GM21825 (cell line): ENCODE measurements around the gene CAMK1.
"Not testable (repeated sequence)": the region's sequence is repeated elsewhere in the genome, so short reads cannot be mapped to it uniquely, and the experiment has no call there.

Experiments used
- ATAC-seq: cut with Tn5 transposase; IDR thresholded peaks from one replicate; pipeline ENCODE4 v1.9.1; 2021; ENCODE audit warnings: mild to moderate bottlenecking, moderate library complexity; ENCODE audit not compliant: unreplicated experiment

The CAMK1 gene

DNA sequence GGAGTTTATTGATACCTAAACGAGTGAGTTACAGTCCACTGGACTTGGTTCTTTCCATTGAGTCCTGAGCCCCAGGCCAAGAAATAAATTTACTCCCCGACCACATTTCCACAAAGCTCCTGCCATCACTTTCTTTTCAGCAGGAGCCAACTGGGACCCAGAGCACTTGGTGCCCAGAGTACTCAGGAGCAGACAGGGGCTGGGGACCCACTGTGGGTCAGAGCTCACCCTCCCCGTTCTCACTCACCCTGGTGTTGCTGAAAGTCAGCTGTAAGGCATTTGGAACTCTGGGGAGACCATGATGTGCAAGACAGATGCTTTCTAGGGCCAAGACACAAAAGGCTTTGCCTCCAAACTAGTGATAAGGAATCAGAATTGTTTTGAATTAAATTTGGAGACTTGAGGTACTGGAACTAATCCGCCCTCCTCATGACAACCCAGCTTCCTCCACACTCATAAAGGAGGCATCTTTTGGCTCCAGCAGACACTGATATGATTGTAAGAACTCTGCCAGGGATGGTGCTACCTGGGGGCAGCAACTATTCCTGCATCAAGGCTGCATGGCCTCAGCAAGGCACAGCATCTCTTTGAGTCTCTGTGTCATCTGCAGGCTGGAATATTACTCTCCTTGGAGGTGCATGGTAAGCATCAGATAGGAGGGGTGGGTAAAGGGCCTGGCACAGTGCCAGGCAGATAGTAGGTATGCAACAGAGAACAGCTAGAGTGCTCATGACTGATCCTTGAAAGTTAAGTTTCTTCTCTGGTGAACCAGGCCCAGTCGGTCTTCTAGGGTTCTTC, 7.3 kb upstream of the CAMK1 start:
- ATAC-seq, result no peak

DNA sequence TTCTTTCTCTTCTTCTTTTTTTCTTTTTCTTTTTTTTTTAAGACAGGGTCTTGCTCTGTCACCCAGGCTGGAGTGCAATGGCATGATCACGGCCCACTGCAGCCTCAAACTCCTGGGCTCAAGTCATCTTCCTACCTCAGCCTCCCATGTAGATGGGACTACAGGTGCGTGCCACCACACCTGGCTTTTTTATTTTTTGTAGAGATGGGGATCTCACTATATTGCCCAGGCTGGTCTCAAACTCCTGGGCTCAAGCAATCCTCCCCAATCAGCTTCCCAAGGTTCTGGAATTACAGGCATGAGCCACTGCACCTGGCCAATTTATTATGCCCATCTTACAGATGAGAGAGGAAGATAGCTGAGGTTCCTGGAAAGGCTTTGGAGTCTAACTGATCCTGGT, 1.3 kb upstream of the CAMK1 start:
- ATAC-seq, result not testable (repeated sequence)

DNA sequence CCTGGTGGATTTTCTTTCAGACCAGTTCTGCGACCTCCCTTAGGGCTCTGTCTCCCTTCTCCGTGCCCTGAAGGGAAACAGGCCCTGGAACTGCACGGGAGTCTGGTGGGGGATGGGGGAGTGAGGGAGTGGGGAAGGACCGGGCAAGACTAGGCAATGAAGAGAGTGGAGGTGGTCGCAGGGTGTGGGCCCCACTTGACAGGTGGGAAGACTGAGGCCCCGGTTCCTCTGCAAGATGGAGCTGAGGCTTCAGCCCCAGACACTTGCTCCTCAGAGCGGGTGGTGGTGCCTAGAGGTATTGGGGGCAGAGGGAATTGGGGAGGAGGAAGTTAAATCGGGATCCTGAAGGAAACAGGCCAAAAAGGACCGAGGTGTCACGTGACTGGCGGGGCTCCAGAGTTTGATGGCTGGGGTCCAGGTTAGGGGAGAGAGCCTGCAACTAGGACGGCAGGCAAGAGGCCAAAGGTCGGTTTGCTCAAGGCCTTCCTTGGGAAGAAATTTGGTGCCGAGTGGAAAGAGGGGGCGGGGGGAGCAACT, 597 bp upstream of the CAMK1 start:
- ATAC-seq, result no peak

DNA sequence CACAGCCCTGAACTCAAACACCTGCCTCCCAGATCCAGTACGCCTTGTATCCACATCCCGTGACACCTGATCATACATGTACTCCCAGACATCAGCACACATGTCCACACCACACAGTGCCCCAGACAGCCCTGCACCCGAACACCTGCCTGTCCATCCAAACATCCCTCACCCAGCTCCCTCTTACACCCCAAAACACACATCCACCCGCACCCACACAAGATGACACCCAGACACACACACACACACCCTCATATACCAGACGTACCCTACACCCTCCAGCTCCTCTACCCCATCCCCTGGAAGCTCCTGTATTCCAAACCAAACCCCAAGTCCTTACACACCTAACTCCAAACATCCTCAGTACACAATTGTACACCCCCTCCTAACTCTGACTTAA, 735 bp downstream of the CAMK1 start:
- ATAC-seq, result no peak

DNA sequence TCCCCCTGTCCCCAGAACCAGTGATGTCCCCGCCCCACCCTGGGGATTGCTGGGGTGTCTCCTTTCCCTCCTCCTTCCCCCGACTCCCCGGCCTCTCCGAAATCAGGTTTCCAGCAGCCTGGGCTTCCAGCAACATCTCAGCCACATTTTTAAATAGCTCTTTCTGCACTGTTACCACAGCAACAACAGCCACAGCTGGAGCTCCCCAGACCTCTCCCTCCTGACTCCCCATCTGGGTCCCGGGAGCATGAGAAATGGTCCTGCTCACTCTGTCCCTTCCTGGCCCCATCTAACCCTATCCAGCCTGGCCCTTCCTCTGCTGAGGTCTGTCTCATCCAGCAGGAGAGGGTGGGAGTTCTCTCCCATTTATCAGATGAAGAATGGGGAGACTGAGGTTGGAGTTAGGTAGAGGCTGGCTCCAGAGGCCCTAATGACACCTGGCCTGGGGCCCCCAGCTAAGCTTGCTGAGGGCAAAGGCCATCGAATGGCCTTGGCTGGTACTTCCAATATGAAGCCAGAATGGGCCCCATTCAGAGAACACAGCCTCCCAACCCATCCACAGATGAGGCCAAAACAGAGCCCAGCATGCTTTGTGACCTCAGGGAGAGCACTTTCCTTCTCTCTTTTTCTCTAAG, 1.5 kb downstream of the CAMK1 start:
- ATAC-seq, result no peak

DNA sequence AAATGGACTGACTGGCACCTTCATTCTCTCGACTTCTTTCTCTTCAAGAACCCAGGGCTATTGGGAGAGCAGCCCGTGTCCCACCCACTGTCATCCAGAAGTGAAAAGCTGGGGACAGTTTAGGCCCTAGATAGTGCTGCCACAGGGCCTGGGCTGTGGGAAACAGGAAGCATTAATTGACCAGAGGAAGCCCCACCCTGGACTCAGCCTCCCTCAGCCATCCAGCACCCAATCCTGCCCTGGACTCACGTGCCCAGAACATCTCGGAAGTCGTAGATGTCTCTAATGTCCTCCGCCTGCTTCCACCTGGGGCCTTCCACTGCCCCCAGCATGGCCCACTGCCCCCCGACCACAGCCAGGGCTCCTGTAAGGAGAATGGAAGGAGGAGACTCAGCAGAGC, 2.3 kb downstream of the CAMK1 start:
- ATAC-seq, result no peak

DNA sequence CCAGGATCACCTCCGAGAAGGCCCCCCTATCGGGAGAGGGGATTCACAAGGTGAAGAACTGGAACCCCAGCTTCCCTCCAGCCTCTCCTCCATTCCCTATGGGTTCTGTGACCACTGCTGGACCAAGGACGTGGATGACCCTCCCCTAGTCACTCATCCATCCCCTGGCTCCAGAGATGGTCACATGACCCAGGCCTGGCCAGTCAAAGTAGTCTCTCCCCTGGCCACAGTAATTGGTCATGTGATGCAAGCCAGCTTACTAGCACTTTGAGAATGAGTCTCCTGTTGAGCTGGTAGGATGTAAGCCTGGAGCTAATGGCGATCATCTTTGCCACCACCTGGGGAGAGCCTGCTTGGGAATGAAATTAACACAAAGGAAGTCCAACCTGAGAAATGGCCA, 3.9 kb downstream of the CAMK1 start:
- no peak for ATAC-seq

DNA sequence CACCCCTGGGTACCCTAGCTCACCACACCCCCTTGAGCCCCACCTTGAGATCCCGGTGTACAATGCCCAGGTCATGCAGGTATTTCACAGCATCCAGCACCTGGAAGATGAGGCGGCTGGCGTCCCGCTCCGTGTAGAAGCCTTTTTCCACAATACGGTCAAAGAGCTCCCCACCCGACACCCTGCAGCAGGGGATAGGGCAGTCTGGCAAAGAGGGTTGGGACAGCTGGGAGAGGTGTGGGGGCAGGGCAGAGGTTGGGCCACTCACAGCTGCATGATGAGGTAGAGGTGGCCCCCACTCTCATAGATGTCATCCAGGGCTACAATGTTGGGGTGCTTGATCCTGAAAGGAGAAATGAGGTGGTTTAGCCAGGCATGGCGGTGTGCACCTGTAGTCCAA, 6.9 kb downstream of the CAMK1 start:
- ATAC-seq, result no peak

DNA sequence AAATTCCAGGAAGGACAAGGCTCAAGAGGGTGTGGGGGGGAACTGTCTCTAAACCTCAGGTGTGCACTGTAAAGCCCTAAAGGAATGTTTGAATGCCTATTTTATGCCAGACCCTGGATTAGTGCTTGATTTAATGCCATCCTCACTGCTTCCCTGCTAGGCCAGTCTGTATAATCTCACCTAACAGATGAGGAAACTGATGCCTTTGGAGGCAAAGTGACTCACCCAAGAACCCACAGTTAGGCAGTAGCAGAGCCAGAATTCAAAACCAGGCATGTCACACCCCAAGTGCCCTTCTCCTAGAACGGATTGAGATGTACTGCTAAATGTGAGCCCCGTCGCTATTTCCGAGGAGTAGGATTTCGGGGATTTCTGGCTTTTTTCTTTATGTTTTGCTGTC, 7.8 kb downstream of the CAMK1 start:
- no peak for ATAC-seq

DNA sequence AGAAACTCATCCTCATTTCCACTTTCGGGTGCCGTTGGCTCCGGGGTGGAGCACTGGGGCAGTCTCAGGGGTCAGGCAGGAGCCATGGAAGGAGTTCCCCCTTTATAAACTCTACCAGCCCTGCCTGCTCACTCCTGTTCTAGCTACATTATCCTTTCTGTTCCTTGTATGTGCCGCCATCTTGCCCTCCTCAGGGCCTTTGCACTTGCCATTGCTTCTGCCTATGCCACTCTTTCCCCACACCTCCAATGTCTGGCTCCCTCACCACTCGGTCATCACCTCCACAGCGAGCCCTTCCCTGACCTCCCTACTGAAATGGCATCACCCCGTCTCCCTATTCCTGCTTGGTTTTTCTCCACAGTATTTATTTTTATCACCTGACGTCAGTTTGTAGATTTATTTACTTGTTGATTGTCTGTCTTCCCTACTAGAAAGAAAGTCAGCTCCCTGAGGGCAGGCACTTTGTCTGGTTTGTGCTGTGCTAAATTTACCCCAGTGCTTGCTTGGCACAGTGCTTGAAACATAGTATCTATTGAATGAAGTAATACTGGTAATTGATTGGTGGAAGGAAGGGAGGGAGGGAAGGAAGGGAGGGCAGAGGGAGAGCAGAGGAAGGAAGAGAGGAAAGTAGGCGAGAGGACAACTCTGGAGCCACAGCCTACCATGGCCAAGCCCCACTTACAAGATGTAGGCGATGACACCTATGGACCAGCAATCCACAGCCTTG, 8.8 kb downstream of the CAMK1 start:
- ATAC-seq, result no peak

DNA sequence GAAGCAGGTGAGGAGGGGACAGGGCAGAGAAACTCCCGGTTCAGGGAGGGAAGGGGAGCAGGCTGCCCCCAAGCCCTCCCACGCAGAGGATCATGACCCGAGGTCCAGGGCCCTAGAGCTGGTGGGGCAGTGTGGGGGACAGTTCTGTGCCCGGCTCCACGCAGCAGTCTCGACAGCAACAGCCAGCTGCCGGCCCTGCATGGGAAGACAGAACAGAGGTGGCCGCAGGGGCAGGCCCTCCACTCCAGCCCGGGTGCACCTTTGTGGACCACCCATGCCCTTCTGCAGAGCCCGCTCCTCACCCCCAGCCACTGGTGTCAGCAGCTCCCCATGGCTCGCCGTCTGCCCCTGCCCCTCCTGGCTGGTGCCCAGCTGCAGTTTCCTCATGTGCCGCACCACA, 12.3 kb downstream of the CAMK1 start:
- ATAC-seq, result no peak

DNA sequence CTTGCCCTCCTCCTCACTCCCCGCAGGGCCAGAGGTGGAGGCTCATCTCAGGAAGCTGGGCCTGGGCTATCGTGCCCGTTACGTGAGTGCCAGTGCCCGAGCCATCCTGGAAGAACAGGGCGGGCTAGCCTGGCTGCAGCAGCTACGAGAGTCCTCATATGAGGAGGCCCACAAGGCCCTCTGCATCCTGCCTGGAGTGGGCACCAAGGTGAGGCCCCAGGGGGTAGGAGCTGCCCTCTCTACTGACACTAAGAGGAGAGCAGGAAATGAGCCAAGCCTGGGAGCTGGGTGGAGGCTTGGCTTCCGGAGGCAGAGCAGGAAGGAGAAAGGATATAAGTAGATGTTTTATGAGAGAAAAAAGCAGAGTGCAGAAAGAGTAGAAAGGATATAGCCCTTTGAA, 15.1 kb downstream of the CAMK1 start:
- ATAC-seq, result no peak

DNA sequence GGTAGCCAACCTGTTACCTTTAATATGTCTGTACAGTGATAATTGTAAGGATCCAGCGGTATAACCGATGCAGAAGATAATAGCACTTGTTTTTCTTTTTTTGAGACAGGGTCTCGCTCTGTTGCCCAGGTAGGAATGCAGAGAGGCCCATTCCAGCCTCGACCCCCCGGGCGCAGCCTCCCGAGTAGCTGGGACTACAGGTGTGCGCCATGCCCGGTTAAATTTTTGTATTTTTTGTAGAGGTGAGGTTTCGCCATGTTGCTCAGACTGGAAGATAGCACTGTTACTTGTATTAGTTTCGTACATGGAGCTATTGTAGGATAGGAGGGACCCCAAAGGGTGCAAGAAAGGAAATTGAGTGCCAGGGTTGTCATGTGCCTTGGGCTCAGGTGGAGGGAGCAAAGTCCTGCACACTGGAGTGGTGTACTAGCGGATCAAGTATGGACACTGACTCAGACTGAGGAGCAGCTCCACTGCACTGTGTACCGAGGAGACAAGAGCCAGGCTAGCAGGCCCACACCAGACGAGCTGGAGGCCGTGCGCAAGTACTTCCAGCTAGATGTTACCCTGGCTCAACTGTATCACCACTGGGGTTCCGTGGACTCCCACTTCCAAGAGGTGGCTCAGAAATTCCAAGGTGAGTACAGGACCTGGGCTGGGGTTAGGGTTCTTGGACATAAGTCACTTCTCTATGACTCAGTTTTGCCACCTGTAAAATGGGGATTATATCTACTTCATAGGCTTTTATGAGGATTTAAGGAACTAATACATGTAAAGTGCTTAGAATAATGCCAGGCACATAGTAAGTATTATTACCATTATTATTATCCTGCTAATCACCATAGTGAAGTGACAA, 19.0 kb downstream of the CAMK1 start:
- no peak for ATAC-seq

DNA sequence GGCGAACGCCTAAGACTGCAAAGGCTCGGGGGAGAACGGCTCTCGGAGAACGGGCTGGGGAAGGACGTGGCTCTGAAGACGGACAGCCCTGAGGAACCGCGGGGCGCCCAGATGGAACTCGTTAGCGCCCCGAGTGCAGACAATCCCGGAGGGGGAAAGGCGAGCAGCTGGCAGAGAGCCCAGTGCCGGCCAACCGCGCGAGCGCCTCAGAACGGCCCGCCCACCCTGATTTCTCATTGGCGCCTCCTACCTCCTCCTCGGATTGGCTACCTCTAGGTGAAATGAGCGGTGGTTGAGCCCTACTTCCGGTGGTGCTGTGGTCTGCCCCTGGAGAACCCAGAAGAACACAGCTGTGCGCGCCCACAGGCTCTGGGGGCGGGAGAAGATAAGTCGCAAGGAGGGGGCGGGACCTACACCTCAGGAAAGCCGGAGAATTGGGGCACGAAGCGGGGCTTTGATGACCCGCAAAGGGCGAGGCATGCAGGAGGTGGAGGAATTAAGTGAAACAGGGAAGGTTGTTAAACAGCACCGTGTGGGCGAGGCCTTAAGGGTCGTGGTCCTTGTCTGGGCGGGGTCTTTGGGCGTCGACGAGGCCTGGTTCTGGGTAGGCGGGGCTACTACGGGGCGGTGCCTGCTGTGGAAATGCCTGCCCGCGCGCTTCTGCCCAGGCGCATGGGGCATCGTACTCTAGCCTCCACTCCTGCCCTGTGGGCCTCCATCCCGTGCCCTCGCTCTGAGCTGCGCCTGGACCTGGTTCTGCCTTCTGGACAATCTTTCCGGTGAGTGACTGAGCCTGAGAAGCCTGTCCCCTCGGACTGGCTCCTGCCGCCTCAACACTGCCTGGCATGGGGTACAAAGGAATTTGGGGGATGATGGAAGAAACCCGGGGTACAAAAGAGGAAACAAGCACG, 19.8 kb downstream of the CAMK1 start, which contains the start of gene OGG1:
OGG1 (plus strand) TSS at position 308 of the 911 bp plus-strand sequence; CDS start at position 643, 335 bp downstream.
- peak; percentile 90 for ATAC-seq

DNA sequence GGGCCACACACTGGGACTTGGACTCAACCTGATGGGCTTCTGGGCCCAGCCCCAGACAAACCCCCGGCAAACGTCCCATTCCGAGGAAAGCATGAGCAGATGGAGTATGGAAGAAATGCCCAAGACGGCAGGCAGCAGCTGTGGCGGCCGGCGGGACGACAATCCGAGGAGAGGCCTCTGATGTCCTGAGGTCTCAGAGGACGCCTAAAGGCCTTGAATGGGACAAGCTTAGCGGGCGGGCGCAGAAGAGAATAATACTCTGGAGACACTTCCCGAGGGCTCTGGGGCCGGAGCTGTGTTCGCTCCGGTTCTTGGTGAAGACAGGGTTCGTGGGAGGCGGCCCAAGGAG, 20.5 kb downstream of the CAMK1 start:
- ATAC-seq, result no peak

DNA sequence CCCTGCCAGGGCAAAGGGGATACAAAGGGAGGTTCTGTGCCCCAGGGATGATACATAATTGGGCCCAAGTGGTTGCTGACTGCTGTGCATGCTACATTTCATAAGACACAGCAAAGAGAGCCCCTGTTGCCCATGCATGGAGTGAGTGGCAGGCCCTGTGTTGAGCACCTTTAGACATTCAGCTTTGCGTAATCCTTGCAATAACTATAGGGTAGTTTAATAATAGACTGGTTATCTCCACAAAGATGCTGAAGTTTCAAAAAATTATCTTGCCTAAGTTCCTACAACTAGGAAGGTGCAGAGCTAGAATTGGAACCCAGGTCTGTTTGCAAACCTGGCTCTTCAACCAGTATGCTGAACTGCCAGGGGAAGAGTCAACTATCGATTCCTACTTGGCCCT, 21.7 kb downstream of the CAMK1 start:
- no peak for ATAC-seq

DNA sequence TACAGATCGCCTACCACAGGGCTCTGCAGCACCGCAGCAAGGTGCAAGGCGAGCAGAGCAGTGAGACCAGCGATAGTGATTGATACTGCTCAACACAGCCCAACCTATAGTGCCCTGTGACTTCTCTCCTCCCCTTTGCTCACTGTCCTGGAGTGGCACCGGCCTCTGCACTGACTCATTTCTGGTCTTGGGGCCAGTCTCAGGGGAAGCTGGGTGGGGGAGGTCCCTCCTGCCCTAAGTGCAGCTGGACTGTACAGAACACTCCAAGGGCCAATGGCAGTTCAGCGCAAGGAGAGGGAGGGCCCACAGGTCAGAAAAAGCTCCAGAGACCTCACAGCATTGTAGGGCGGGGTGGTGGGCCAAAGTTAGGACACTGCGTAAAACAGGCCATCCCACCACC, 22.5 kb downstream of the CAMK1 start:
- ATAC-seq, result no peak

DNA sequence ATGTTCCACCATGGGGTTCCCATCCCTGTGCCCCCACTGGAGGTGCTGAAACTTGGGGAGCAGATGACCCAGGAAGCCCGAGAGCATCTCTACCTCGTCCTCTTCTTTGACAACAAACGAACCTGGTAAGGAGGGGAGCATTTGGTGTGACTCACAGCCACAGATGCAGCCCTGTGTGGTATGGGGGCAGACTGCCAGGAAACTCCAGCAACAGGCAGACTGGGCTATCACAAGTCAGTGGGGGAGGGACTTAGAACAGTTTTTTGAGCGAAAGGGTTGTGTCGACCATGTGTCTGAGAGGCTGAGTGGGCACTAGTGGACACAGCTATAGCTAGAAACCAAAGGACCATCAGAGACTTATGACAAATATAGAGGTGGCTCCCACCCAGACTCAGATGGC, 23.4 kb downstream of the CAMK1 start:
- no peak for ATAC-seq

DNA sequence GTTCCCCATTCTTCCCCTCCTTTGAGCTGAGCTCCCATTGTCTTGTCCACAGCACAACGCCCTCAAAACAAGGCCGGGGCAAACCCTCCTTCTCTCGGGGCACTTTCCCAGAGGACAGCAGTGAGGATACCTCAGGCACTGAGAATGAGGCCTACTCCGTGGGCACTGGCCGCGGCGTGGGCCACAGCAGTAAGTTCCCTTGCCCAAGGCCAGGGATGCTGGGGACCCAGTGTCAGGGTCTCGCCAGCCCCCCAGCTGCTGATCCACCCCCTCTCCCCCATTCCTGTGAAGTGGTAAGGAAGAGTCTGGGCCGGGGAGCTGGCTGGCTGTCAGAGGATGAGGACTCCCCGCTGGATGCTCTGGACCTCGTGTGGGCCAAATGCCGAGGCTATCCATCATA, 24.2 kb downstream of the CAMK1 start:
- no peak for ATAC-seq

DNA sequence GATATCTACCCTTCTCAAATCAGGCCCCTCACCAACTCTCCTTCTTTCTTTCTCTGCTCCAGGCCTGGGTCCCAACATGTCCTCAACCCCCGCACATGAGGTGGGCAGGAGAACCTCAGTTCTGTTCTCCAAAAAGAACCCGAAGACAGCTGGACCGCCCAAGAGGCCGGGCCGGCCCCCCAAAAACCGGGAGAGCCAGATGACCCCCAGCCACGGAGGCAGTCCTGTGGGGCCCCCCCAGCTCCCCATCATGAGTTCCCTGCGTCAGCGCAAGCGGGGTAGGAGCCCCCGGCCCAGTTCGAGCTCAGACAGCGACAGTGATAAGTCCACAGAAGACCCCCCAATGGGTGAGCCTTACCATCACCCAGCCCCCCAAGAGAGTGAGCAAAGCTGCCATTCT, 25.6 kb downstream of the CAMK1 start:
- ATAC-seq, result no peak
